ENCODE results near the gene KRT36. TPM values are rescaled to one million over a fixed set of nuclear protein-coding genes. Genes with fewer than 3 reads are reported as not detected.

The KRT36 gene
- total RNA-seq, 4 donors from 2014 or later: not detected

DNA sequence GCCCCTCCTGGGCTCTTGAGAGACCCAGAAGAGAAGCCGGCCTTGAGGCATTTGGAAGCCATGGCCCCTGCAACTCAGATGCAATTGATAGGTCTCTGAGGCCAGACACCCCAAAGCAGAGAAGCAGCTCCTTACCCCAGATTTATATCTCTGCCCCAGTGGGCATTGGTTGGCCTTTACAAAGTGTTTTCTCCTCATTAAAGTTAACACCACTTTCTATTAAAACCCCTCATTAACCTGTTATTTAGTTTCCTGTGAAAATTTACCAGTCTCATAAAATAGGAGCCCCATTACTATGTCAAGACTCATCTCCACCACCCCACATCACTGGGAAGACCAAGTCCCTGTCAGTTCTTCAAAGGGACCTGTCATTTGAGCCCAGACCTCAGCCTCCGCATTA, 8.7 kb downstream of the KRT36 start, which contains the start of gene KRT35:
TSS of gene KRT35 (minus strand) at position 116 of the 400 bp plus-strand sequence. CDS start at position 62, 54 bp downstream.
- H3K36me3 ChIP-seq: no peaks in the 10 kb centered on the region
- H3K4me3 ChIP-seq: no peak within 1 kb of the TSS
- 71 to 100% methylated on average over 1 of the region's 2 CpGs for WGBS, 2 donors (ENCODE audit: low coverage in 1 of 2)
- H3K4me1 ChIP-seq: no peaks in the 10 kb centered on the region
- H3K27ac ChIP-seq: no peak within 1 kb of the TSS
- H3K27me3 ChIP-seq: no peaks in the 10 kb centered on the region
- no peak for TF ChIP-seq POLR2A (IDR thresholded peaks at IDR 0.05)
- TF ChIP-seq, protein P1, sequence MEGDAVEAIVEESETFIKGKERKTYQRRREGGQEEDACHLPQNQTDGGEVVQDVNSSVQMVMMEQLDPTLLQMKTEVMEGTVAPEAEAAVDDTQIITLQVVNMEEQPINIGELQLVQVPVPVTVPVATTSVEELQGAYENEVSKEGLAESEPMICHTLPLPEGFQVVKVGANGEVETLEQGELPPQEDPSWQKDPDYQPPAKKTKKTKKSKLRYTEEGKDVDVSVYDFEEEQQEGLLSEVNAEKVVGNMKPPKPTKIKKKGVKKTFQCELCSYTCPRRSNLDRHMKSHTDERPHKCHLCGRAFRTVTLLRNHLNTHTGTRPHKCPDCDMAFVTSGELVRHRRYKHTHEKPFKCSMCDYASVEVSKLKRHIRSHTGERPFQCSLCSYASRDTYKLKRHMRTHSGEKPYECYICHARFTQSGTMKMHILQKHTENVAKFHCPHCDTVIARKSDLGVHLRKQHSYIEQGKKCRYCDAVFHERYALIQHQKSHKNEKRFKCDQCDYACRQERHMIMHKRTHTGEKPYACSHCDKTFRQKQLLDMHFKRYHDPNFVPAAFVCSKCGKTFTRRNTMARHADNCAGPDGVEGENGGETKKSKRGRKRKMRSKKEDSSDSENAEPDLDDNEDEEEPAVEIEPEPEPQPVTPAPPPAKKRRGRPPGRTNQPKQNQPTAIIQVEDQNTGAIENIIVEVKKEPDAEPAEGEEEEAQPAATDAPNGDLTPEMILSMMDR (IDR thresholded peaks at IDR 0.05): no peak
- no peak for TF ChIP-seq EP300 (IDR thresholded peaks at IDR 0.05)
- TF ChIP-seq POLR2AphosphoS5 (IDR thresholded peaks at IDR 0.05): no peak
- no peak for ATAC-seq
- no peaks in the 10 kb centered on the region for H3K9me3 ChIP-seq

DNA sequence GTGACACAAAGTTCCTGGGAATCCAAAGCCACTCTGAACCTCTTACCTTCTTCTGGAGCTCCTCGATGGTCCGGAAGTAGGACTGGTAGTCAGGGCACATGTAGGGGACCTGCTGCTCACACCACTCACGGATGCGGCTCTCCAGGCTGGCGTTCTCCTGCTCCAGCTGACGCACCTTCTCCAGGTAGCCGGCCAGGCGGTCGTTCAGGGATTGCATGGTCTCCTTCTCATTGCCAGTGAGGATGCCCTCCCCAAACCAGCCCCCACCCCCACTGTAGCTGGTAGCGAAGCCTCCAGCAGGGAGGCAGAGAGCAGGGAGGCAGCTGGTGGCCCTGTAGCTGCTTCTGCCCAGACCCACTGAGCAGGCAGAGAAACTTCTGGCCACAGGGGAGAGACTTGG, 9.1 kb downstream of the KRT36 start:
- TF ChIP-seq POLR2A (IDR thresholded peaks at IDR 0.05) (no peak), EP300 (IDR thresholded peaks at IDR 0.05) (no peak), POLR2AphosphoS5 (IDR thresholded peaks at IDR 0.05) (no peak)
- TF ChIP-seq, protein P1 (IDR thresholded peaks at IDR 0.05): no peak
- WGBS, 2 donors (ENCODE audit: low coverage in 1 of 2): 100% methylated on average over 5 of the region's 10 CpGs; no CpG with 5 or more reads in 1 of the 2 donors
- H3K27me3 ChIP-seq: no peaks in the 10 kb centered on the region
- H3K36me3 ChIP-seq: no peaks in the 10 kb centered on the region
- no peak for ATAC-seq
- H3K4me1 ChIP-seq: no peaks in the 10 kb centered on the region
- H3K9me3 ChIP-seq: no peaks in the 10 kb centered on the region
- H3K4me3 ChIP-seq: no peak overlapping the region
- no peak overlapping the region for H3K27ac ChIP-seq

DNA sequence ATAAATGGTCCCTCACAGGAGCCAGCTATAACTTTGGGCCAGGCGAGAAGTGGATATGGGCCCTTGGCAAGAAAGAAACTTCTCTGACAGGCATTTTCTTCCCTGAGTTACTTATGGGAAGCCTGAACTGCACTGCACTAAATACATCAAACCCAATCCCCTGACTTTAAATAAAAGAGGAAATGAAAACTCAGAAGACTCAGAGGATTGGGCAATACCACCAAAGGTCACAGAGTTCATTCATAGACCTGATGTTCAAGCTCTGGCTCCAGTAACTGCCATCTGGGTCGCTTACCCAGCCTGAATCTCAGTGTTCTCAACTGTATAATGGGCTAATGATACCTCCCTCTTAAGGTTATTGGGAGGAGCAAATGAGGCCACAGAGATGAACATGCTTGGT, 9.6 kb downstream of the KRT36 start:
- Histone ChIP-seq H3K4me1 (no peaks in the 10 kb centered on the region), H3K4me3 (no peak overlapping the region), H3K27ac (no peak overlapping the region), H3K9me3 (no peaks in the 10 kb centered on the region), H3K36me3 (no peaks in the 10 kb centered on the region), H3K27me3 (no peaks in the 10 kb centered on the region)
- 71 to 100% methylated on average over 1 of the region's 2 CpGs for WGBS, 2 donors (ENCODE audit: low coverage in 1 of 2)
- no peak for ATAC-seq
- TF ChIP-seq, protein P1 (IDR thresholded peaks at IDR 0.05): no peak
- no peak for TF ChIP-seq EP300 (IDR thresholded peaks at IDR 0.05)
- TF ChIP-seq POLR2A (IDR thresholded peaks at IDR 0.05): no peak
- no peak for TF ChIP-seq POLR2AphosphoS5 (IDR thresholded peaks at IDR 0.05)

DNA sequence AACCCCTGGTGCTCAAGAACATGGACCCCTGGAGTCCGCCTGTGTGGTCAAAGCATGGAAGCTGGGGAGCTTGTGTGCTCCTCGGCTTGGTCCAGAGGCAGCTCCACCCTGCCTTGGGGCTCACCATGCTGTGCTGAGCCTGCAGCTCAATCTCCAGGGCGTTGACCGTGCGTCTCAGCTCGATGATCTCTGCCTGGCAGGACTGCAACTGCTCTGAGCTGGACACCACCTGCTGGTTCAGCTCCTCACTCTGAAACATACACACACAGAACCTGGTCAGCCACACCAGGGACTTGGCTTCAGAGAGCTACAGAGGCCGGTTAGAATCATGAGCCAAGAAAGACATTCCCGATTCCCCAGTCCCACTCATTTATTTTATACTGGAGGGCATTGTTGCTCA, 11.5 kb downstream of the KRT36 start:
- no peak for ATAC-seq
- H3K9me3 ChIP-seq: no peaks in the 10 kb centered on the region
- WGBS, 2 donors (ENCODE audit: low coverage in 1 of 2): 33% methylated on average over 1 of the region's 8 CpGs; no CpG with 5 or more reads in 1 of the 2 donors
- no peak overlapping the region for H3K27ac ChIP-seq
- no peaks in the 10 kb centered on the region for H3K36me3 ChIP-seq
- no peaks in the 10 kb centered on the region for H3K4me1 ChIP-seq
- TF ChIP-seq POLR2A (IDR thresholded peaks at IDR 0.05) (no peak), POLR2AphosphoS5 (IDR thresholded peaks at IDR 0.05) (no peak), EP300 (IDR thresholded peaks at IDR 0.05) (no peak)
- TF ChIP-seq, protein P1 (IDR thresholded peaks at IDR 0.05): no peak
- H3K4me3 ChIP-seq: no peak overlapping the region
- no peaks in the 10 kb centered on the region for H3K27me3 ChIP-seq
